HL-60 (cell line): ENCODE measurements around the gene PYGB.

Experiments used
- CTCF ChIP-seq: IDR thresholded peaks from one replicate; pipeline ENCODE4 v1.5.1; 2011; ENCODE audit warnings: low read length, control low read depth, inconsistent platforms; ENCODE audit not compliant: insufficient read depth
- GABPA ChIP-seq: IDR thresholded peaks from 2 replicates; pipeline ENCODE4 v1.6.1; 2012; ENCODE audit warnings: low read depth
- REST ChIP-seq: IDR thresholded peaks from 2 replicates; pipeline ENCODE4 v1.6.1; 2012; ENCODE audit warnings: low read depth; ENCODE audit not compliant: insufficient replicate concordance

- TF ChIP-seq CTCF: no peak
- no peak for TF ChIP-seq REST
- TF ChIP-seq GABPA: no peak
Observed at GRCh38 chr20:25284131-25284601, 36.3 kb downstream of the PYGB start.
